GM21576 (cell line): Measurements from ENCODE around the gene PIP5K1B.

Experiments
- ATAC-seq: cut with Tn5 transposase; IDR thresholded peaks from one replicate; pipeline ENCODE4 v1.9.1; 2021; ENCODE audit warnings: mild to moderate bottlenecking, moderate library complexity; ENCODE audit not compliant: unreplicated experiment

PIP5K1B gene

DNA sequence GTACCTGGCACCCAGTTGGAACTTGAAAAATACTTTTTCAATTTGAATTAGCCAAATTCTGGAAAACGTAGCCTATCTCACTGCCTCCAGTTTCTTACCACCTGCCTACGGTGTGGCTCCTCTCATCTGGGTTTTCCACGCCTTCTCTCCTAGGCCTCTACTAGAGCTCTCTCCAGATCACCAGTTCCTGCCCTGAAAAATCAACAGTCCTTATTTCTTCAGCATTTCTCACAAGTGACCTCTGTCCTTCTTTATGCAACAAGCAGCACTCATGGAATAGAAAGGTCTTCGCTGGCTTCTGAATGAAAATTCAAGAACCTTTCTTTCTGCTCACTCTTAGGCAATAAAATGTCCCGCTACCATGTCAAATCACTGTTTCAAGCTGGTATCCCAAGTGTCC lies 64.8 kb downstream of the PIP5K1B start:
- no peak for ATAC-seq

DNA sequence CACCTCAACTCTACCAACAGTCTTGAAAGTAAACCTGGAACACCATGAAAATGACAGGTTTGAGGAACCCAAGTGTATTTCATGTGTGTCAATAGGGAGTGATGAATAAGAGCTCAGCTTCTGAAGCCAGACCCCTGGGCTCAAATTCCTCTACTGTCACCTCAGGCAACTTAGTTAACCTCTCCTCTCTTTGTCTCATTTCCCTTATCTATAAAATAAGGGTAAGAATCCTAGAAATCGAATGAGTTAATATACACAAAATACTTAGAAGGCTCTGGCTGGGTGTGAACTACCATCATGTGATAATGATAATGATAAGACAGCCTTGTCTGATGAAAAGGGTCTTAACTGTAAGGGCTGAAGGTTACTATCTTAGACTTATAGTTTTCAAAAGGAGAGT lies 66.3 kb downstream of the PIP5K1B start:
- no peak for ATAC-seq

DNA sequence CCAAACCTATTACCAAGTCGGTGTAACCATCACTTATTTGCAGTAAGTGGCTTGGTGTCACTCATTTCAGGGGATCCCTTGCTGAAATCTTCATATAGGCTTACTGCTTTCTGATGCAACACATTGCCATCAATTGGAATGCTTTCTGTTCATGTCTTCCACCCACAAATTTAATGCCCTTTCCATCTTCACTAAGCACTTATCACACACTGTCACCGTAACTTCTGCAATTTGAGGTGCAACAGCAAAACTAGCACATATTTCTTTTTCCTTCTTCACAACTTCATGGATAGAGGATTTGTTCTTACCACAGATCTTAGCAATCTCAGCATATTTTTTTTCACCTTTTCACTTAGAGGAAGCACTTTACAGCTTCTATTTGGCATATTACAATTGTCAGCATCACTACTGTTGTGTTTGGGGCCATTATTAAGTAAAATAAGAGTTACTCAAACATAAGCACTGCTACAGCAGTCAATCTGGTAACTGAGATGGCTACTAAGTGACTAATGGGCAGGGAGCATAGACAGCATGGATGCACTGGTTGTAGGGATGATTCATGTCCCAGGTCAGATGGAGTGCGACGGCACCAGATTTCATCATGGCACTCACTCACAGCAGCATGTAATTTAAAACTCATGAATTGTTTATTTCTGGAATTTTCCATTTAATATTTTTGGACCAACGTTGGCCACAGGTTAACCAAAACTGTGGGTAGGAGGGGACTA lies 70.1 kb downstream of the PIP5K1B start:
- no peak for ATAC-seq

GRCh38 chr9:68777070-68777763 lies 72.2 kb downstream of the PIP5K1B start:
- no peak for ATAC-seq

DNA sequence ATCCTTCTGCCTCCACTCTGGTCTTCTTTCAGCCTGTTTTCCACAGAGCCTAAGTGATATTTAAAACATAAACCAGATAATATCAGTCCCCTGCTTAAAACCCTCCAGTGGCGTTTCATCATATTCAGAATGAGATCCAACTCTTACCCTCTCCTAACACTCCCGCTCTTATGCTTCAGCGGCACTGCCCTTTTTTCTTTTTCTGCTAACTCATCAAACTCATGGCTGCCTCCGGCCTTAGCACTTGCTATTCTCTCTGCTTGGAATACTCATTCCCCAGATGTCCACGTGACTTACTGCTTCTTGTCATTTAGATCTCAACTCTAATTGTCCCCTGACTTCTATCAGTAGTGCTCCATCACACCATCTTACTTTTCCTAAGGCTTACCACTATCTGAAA lies 73.6 kb downstream of the PIP5K1B start:
- no peak for ATAC-seq

GRCh38 chr9:68779558-68780379 lies 74.7 kb downstream of the PIP5K1B start:
- peak; percentile 80 for ATAC-seq

GRCh38 chr9:68780380-68780712 lies 75.3 kb downstream of the PIP5K1B start:
- ATAC-seq: no peak

DNA sequence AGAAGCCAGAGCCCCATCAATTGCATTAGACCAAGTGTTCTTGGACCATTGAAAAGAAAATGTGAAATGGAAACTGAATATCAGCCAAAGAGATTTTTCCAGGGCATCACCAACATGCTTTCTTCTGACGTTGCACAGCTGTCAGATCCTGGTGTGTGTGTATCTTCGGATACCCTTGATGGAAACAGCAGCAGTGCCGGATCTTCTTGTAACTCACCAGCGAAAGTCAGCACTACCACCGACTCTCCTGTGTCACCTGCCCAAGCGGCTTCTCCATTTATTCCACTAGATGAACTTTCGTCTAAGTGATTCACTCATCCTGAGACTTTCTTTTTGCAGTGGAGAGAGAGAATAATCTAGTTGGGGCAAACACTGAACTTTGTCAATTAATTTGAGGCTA lies 75.7 kb downstream of the PIP5K1B start:
- no peak for ATAC-seq

- no peak for ATAC-seq
Measured at GRCh38 chr9:68781928-68782327, 76.9 kb downstream of the PIP5K1B start.

DNA sequence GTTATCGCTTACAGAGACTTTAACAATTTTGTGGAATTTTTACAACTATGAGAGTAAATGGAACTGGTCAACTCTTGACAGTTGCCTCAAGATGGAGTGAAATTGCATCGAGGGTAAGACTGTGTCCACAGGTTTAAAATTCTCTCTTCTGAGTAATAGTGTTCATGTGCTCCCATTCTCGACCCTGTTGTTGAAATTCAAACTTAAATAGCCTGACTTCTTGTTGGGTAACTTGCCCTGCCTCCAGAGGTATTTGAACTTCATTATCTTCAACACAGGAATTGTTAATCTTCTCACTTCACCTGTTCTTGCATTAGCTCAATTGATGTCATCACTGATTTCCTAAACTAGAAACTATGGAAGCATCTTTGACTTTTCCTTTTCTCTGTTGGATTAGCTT lies 77.5 kb downstream of the PIP5K1B start:
- ATAC-seq: no peak

DNA sequence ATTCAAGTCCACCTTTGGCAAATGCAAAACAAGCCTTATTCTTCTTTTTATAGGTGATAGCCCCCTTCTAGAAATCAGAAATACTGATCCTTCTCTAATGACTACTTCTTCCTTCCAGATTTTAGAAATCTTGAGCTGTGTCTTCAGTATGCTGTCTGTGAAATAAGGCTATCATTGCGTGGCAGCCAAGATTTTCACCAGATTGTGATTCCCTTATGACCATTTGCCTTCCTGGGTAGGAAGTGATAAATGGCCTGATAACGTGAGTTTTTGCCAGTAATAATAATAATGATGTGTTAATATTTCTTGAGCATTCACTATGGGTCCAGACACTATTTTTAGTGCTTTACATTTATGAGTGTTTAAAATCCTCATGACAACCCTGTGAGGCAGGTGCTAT lies 80.9 kb downstream of the PIP5K1B start:
- no peak for ATAC-seq

- ATAC-seq: no peak
Measured at GRCh38 chr9:68791169-68791568, 86.1 kb downstream of the PIP5K1B start.

DNA sequence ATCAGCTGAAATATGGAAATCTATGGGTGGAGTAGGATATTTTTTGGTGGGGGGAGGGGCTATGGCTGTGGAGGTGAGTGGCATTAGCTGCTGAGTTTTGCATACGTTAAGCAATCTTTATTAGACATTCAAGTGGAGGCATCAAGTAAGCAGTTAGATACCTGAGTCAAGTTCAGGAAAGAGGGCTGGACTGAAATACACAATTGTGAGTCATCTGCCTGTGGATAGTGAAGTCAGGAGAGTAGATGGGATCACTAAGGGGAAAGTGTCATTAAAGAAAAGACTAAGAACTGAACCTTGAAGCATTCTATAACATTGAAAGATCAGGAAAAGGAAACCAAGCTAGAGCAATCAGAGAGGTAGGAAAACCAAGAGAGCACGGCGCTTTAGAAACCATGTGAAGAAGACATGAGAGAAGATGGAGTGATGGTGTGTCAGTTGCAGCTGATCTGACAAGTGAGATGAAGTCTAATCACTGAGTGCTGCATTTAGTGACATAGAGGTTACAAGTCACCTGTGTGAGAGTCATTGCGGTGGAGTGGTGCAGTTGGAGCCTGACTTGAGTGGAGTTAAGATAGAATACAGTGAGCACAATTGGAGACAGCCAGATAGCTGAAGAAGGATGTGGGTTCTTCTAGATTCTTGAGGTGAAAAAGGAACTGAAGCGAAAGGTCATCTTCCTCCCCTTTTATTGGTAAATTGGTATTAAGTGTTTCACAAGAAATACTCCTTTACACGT lies 88.7 kb downstream of the PIP5K1B start:
- peak; percentile 93 for ATAC-seq

DNA sequence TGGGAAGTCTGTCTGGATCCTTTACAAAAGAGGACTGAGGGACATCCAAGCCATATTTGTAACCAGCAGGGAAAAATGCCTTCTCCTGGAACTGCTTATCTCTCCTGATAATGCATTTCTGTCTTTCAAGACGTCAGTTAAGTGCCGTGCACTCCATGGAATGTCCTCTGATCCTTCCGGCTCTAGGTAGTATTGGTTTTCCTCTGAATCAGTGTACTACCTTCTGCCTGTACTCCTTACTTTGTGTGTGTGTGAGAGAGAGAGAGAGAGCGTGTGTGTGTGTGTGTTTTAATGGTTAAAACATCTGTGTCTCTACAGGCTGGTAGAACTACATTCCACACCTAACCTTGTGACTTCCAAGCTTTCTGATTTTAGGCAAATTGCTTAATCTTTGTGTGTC lies 89.9 kb downstream of the PIP5K1B start:
- no peak for ATAC-seq

DNA sequence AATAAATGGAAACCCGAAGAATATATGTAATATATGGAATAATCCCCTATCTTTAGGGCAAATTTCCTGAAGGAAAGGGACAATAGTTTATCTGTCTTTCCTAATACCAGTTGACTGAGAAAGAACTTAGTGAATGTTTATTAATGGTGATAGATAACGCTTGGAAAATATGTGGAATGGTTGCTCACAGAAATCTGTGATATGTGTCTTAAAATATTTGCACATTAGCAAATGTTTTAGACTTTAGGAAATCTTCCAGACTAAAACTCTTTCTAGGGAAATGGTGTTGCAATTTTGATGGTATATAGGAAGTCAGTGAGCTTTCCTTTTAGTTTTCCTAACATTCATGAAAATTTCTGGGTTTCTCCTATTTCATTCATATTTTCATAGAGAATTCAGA lies 90.4 kb downstream of the PIP5K1B start:
- no peak for ATAC-seq

GRCh38 chr9:68797116-68797515 lies 92.1 kb downstream of the PIP5K1B start:
- ATAC-seq: no peak

DNA sequence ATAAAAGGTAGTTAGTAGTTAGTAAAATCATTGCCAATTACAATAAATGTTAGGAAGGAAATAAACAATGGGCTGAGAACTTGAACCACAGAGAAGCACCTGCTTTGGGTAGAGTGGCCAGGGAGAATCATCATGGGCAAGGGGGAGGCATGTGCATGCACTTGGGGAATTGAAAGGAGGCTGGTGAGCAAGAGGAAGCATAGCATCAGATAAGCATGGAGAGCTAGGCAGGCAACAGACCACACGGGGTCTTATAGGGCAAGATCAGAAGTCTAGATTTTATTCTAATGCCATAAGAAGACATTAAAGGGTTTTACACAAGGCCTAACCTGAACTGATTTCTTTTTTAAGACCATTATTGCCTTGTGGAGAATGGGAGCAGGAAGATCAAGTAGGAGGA lies 93.4 kb downstream of the PIP5K1B start:
- no peak for ATAC-seq

GRCh38 chr9:68800836-68801235 lies 95.8 kb downstream of the PIP5K1B start:
- ATAC-seq: no peak

DNA sequence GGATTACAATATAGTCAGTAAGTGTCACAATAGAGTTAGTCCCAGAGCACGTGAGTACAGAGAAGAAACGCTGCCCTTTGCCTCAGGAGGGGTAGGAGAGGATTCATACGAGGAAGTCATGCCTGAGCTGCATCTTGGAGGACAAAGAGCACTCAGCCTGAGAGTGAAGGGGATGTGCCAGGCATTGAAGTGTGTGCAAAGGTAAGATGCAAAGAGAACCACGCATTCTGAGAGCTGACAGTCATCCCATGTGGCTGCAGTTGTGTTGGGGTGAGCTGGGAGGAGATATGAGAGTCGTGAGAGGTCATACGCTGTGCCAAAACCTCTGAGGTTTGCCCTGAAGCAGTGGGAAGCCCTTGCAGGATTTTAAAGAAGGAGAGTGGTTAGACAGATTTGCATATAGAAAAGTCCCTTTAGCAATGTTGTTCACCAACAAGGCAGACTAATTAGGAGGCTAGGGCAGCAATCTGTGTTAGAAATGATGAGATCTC lies 97.5 kb downstream of the PIP5K1B start:
- peak; percentile 96 for ATAC-seq

GRCh38 chr9:68804911-68805889 lies 100.2 kb downstream of the PIP5K1B start:
- ATAC-seq: no peak
